ENCODE results near the gene RAB35.

RAB35 gene

DNA sequence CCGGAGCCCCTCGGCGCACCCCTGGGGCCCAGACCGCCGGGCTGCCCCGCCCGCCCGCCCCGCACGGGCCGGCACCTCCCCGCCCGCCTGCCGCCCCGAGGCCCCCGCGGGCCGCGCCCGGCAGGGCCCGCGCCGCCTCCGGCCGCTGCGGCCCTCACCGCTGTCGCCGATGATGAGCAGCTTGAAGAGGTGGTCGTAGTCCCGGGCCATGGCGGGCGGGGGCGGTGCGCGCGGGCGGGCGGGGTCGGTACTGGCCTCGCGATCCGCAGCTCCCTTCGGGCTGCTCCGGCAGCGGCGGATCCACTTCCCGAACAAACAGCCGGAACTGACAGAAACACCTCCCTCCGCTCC is at the start of gene RAB35:
Gene RAB35, minus strand, starts transcription at position 313 of the 351 bp plus-strand sequence. Its CDS starts 103 bp downstream, at position 210.
- peak within 1 kb of the TSS; percentile 95 for H3K27ac ChIP-seq
- H3K36me3 ChIP-seq = peaks cover 8% of the 10 kb centered on the region
- TF ChIP-seq, protein P1, sequence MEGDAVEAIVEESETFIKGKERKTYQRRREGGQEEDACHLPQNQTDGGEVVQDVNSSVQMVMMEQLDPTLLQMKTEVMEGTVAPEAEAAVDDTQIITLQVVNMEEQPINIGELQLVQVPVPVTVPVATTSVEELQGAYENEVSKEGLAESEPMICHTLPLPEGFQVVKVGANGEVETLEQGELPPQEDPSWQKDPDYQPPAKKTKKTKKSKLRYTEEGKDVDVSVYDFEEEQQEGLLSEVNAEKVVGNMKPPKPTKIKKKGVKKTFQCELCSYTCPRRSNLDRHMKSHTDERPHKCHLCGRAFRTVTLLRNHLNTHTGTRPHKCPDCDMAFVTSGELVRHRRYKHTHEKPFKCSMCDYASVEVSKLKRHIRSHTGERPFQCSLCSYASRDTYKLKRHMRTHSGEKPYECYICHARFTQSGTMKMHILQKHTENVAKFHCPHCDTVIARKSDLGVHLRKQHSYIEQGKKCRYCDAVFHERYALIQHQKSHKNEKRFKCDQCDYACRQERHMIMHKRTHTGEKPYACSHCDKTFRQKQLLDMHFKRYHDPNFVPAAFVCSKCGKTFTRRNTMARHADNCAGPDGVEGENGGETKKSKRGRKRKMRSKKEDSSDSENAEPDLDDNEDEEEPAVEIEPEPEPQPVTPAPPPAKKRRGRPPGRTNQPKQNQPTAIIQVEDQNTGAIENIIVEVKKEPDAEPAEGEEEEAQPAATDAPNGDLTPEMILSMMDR (IDR thresholded peaks at IDR 0.05) = no peak
- no peaks in the 10 kb centered on the region for H3K27me3 ChIP-seq
- no peaks in the 10 kb centered on the region for H3K9me3 ChIP-seq
- peaks cover 39 to 40% of the 10 kb centered on the region in 2 experiments for H3K4me1 ChIP-seq (ENCODE audit: control insufficient read depth in 1 of 2, insufficient read depth in 1 of 2, low read depth in 1 of 2, low read length in 1 of 2)
- peak within 1 kb of the TSS; percentile 73 to 99 for H3K4me3 ChIP-seq (ENCODE audit: low read depth in 1 of 2, low read length in 1 of 2)

DNA sequence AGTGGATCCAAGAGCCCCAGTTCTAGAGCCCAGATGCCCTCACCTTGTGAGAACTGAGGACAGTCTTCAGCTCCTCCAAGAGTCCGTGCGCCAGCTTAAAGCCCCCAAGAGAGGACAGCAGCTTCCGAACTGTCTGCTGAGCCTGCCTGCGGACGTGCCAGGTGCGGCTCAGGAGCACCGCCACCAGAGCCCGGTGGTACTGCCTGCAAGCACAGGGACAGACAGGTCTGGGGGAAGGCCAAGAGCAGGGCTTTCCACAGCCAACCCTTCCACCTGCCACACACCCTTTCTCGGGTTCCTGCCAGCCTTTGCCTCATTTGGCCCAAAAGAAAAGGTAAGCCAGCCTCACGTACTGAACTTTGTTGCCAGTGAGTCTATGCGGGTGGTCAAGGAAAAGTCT is 47.7 kb upstream of the RAB35 start:
- Histone ChIP-seq H3K9me3 (no peaks in the 10 kb centered on the region), H3K4me1 (ENCODE audit: control insufficient read depth in 1 of 2, insufficient read depth in 1 of 2, low read depth in 1 of 2, low read length in 1 of 2) (no peaks in the 10 kb centered on the region), H3K36me3 (peaks cover 78% of the 10 kb centered on the region), H3K27me3 (no peaks in the 10 kb centered on the region), H3K27ac (no peak overlapping the region), H3K4me3 (ENCODE audit: low read depth in 1 of 2, low read length in 1 of 2) (no peak overlapping the region)
- TF ChIP-seq, protein P1 (IDR thresholded peaks at IDR 0.05) = no peak

DNA sequence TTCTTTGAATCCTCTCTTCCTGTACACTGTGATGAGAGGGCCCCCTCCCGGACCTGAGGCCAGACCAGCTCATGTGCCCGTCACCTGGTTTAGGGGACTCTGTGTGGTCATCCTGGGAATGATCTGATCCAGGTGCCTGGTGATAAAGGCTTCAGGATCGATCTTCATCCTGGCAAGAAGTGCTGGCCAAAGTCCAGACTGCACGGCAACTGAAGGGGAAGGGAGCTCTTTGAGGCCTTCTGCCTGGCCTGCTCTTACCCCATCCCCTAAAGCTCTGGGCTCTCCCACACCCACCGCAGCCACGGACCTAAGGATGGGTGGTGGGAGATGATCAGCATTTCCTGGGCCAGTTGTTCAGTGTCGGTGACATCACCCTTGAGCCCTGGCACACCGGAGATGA is 46.2 kb upstream of the RAB35 start:
- TF ChIP-seq, protein P1 (IDR thresholded peaks at IDR 0.05) = no peak

DNA sequence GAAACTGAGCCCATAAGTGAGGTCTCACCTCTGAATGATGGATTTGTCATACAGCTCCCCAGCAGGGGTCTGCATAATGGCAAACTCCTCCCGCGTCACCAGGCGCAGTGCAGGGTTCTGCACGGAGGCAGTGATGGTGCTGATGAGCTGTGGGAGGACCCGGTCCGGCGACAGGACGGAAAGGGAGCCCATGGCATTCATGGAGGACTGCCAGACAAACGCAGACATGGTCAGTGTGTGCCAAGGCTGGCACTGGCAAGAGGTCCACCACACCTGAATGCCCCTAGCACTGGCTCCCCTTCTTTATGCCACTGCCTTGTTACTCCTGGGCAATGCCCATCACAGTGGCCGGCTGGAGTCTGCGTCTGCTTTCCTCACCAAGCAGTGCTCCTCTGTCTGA is 45.3 kb upstream of the RAB35 start:
- Histone ChIP-seq H3K9me3 (no peaks in the 10 kb centered on the region), H3K36me3 (peaks cover 85% of the 10 kb centered on the region), H3K4me1 (ENCODE audit: control insufficient read depth in 1 of 2, insufficient read depth in 1 of 2, low read depth in 1 of 2, low read length in 1 of 2) (no peaks in the 10 kb centered on the region), H3K27me3 (no peaks in the 10 kb centered on the region), H3K4me3 (ENCODE audit: low read depth in 1 of 2, low read length in 1 of 2) (no peak overlapping the region), H3K27ac (no peak overlapping the region)
- TF ChIP-seq, protein P1 (IDR thresholded peaks at IDR 0.05) = no peak

More for the DNA sequence above, 46.2 kb upstream of the RAB35 start:
- no peak overlapping the region for H3K27ac ChIP-seq
- no peaks in the 10 kb centered on the region for H3K4me1 ChIP-seq (ENCODE audit: control insufficient read depth in 1 of 2, insufficient read depth in 1 of 2, low read depth in 1 of 2, low read length in 1 of 2)
- H3K36me3 ChIP-seq = peaks cover 81% of the 10 kb centered on the region
- no peak overlapping the region for H3K4me3 ChIP-seq (ENCODE audit: low read depth in 1 of 2, low read length in 1 of 2)
- H3K9me3 ChIP-seq = no peaks in the 10 kb centered on the region
- H3K27me3 ChIP-seq = no peaks in the 10 kb centered on the region

DNA sequence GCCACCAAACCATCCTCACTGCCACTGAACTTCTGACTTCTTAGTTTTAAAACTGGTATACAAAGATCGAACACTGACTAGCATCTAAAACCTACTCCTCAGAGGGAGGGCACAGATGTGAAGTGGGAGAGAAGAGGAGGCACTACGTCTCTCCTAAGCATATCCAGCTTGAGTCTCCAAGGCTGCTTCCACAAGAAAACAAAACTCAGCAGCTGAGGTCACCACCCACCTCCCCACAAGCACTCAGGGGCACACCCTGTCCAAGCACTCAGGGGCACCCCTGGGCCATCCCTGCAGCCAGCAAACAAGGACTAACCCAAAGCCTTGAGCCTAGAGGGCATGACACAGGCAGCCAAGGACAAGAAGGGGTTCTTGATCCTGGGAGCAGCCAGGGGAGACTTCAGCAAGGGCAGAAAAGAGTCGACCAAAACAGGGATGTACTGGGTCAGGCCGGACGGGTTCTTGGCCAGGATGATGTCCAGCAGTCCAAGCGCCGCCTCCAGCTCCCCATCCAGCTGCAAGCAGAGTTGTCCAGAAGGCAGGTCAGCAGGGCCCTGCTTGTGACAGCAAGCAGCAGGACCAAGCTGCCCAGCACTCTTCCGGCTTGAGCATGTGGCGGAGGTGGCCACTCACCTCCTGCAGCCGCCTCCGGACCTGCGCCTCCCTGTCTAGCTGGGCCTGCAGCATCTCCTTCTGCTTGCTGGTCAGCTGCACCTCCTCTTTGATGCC is 43.1 kb upstream of the RAB35 start:
- H3K27me3 ChIP-seq = no peaks in the 10 kb centered on the region
- H3K4me1 ChIP-seq (ENCODE audit: control insufficient read depth in 1 of 2, insufficient read depth in 1 of 2, low read depth in 1 of 2, low read length in 1 of 2) = no peaks in the 10 kb centered on the region
- TF ChIP-seq, protein P1 (IDR thresholded peaks at IDR 0.05) = no peak
- H3K36me3 ChIP-seq = peaks cover 98% of the 10 kb centered on the region
- no peak overlapping the region for H3K27ac ChIP-seq
- no peaks in the 10 kb centered on the region for H3K9me3 ChIP-seq
- H3K4me3 ChIP-seq (ENCODE audit: low read depth in 1 of 2, low read length in 1 of 2) = no peak overlapping the region

All from neutrophil (primary cell).